ENCODE results near the gene ADARB1.

DNA sequence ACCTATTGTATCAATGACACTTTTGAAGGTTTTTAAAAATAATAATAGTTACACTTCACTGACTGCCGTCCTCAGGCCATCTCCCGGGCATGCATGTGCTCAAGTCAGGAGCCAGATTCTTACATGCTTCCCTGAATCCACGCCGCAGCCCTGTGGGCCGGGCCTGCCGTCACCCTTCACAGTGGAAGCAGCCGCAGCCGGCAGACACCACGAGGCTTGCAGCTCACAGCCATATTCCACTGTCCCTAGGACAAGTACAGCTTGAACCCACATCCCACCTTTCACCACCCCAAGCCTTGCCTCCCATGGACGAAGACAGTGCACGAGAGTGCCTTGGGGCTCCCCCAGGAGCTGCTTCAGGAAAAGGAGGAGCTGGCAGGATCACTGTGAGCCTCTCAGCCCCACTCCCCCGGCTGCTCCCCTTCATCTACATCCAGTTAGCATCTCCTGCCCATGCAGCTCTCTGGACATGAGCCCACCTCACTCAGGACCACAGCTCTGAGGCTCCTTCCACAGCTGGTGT is 136.1 kb downstream of the ADARB1 start:
- TF ChIP-seq CTCF (IDR thresholded peaks at IDR 0.05) (no peak), EZH2 (IDR thresholded peaks at IDR 0.05) (no peak), EZH2phosphoT487 (IDR thresholded peaks at IDR 0.05) (no peak)
